ENCODE measurements around the gene DCHS2.

Gene DCHS2

GRCh38 chr4:154308207-154308606 lies 183.4 kb downstream of the DCHS2 start:
- H3K4me3 ChIP-seq (ENCODE audit: low read length), result no peak overlapping the region
- no peak for DNase-seq (ENCODE audit: low read depth)
- no peak for TF ChIP-seq CTCF (IDR thresholded peaks at IDR 0.05; ENCODE audit: insufficient read depth, low read depth, low read length, missing control alignments)

- no peak for TF ChIP-seq CTCF (IDR thresholded peaks at IDR 0.05; ENCODE audit: insufficient read depth, low read depth, low read length, missing control alignments)
- H3K4me3 ChIP-seq (ENCODE audit: low read length), result no peak overlapping the region
- no peak for DNase-seq (ENCODE audit: low read depth)
Observed at GRCh38 chr4:154307451-154307850, 184.1 kb downstream of the DCHS2 start.

GRCh38 chr4:154305616-154306015 lies 186.0 kb downstream of the DCHS2 start:
- DNase-seq (ENCODE audit: low read depth), result no peak
- TF ChIP-seq CTCF (IDR thresholded peaks at IDR 0.05; ENCODE audit: insufficient read depth, low read depth, low read length, missing control alignments), result no peak
- H3K4me3 ChIP-seq (ENCODE audit: low read length), result no peak overlapping the region

GRCh38 chr4:154304679-154305078 lies 186.9 kb downstream of the DCHS2 start:
- H3K4me3 ChIP-seq (ENCODE audit: low read length), result no peak overlapping the region
- DNase-seq (ENCODE audit: low read depth), result peak; percentile 37
- TF ChIP-seq CTCF (IDR thresholded peaks at IDR 0.05; ENCODE audit: insufficient read depth, low read depth, low read length, missing control alignments), result no peak

- no peak overlapping the region for H3K4me3 ChIP-seq (ENCODE audit: low read length)
- DNase-seq (ENCODE audit: low read depth), result peak; percentile 27
- no peak for TF ChIP-seq CTCF (IDR thresholded peaks at IDR 0.05; ENCODE audit: insufficient read depth, low read depth, low read length, missing control alignments)
Observed at GRCh38 chr4:154294652-154295350, 196.8 kb downstream of the DCHS2 start.

GRCh38 chr4:154293427-154293826 lies 198.2 kb downstream of the DCHS2 start:
- DNase-seq (ENCODE audit: low read depth), result no peak
- no peak for TF ChIP-seq CTCF (IDR thresholded peaks at IDR 0.05; ENCODE audit: insufficient read depth, low read depth, low read length, missing control alignments)
- no peak overlapping the region for H3K4me3 ChIP-seq (ENCODE audit: low read length)

GRCh38 chr4:154292589-154292988 lies 199.0 kb downstream of the DCHS2 start:
- no peak for DNase-seq (ENCODE audit: low read depth)
- no peak for TF ChIP-seq CTCF (IDR thresholded peaks at IDR 0.05; ENCODE audit: insufficient read depth, low read depth, low read length, missing control alignments)
- no peak overlapping the region for H3K4me3 ChIP-seq (ENCODE audit: low read length)
